Activated CD4-positive, CD25-positive, alpha-beta regulatory T cell treated with anti-CD3 and anti-CD28 coated beads, Interleukin-2, amount 50 U/mL, for 24 hours (primary cell): Measurements from ENCODE around the gene TMEM271.
"Not testable (repeated sequence)": the region's sequence is repeated elsewhere in the genome, so short reads cannot be mapped to it uniquely, and the experiment has no call there.

Experiments used
- ATAC-seq, 2 donors: fragments of 150-1000 bp; cut with Tn5 transposase; one replicate each; pipeline ENCODE4 v1.10.0; 2021; ENCODE audit warnings: mild to moderate bottlenecking in 1 of 2, moderate library complexity in 1 of 2

TMEM271 gene

DNA sequence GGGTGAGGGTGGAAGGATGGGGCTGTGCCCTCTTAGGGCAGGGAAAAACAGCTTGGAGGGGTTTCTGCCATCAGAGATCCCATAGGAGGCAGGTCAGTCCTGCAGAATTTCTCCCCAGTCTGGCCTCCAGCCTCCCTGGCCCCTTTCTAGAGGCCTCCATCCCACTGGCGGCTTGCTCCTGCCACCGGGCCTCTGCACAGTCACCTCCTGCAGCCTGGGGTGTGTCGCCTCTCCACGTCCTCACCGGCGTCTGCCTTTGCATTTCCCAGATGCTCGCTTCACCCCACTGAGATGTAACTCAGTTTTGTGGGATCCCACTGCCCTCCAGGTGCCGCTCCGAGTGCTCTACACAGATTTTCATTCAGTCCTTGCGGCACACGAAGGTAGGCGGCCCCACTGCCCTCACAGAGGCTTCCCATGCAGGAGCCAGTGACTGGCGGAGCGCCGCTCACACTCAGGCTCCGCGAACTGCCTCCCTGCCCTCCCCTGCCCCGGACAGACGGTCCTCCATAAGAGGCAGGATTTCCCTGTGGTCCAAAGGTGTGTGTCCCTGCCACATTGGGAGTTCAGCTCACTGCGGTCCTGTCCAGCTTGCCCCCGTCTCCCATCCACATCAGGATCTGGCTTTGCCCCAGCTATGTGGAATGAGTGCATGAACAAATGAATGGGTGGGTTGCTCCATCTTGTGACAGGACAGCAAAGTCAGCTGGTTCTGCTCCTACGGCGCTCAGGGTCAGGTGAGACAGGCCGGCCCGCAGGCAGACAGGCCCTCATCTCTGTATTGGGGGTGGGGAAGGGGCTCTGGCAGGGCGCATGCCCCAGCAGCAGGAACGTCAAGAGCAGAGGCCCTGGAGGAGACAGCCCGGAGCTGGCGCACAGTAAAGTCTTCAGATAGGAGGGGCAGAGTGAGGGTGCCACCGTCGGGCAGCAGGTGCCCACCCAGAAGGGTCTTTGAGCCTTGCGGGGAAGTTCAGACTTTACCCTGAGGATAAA lies 2.7 kb upstream of the TMEM271 start:
- no peak for ATAC-seq

DNA sequence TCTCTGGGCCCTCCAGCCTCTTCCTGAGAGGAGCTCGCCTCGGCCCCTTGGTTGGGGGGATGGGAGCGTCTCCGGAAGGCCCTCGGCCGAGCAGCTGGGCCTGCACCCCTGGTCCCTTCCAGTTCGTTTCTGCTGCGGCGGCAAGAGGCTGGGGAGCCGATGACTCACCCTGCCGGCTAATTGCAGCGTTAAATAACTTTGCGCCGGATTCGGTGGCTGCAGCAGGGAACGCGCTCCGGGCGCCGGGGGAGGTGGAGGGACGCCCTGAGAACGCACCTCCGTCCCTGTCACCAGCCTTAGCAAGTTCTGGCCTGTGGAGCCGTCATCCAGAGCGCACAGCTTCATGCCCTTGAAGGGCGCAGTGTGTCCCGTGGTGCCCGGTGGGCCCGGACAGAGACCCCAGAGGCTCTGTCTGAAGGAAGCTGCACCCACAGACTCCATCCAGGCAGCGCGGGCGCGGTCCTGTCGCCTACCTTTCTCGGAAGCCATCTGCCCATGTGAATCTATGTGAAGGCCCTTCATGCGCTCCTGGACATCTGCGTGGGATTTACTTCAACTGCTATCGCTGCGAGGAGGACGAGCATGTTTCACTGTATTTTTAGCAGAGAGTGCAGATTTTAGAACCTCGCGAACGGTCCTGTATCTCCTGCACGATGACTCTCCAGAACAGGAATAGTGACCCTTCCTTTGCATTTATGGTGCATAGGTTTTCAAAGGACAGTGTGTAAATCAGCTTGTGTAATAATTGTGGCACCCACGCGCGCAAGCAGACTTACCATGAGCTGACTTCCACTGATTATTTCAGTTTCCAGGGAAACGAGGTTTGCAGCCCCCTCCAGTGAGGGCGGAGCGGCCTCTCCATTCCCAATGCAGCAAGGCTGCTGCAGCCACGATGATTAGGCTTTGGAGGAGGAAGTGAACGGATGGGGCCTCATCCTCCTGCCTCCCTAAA lies 1.7 kb upstream of the TMEM271 start:
- ATAC-seq: no peak

DNA sequence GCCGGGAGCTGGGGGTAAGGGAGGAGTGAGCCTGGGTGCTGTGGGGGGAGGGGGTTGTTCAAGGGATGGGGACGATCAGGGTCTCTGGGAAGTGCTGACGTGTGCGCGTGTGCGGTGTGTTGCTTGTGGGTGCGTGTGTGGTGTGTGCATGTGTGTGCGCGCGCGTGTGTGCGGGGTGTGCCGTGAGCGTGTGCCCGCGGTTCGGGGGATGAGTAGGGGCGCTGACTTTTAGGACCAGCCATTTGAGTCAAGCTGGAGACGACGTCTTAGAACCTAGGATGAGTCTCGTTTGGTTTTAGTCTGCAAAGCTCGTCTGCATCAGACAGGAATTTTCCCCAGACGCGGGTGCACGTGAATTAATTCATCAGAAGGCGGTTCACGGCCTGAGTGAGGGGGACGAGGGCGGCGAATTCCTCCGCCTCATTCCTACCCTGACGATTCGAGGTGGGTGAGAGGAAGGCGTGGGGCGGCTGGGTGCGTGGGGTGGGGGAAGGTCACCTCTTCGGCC lies 950 bp upstream of the TMEM271 start:
- no peak for ATAC-seq

DNA sequence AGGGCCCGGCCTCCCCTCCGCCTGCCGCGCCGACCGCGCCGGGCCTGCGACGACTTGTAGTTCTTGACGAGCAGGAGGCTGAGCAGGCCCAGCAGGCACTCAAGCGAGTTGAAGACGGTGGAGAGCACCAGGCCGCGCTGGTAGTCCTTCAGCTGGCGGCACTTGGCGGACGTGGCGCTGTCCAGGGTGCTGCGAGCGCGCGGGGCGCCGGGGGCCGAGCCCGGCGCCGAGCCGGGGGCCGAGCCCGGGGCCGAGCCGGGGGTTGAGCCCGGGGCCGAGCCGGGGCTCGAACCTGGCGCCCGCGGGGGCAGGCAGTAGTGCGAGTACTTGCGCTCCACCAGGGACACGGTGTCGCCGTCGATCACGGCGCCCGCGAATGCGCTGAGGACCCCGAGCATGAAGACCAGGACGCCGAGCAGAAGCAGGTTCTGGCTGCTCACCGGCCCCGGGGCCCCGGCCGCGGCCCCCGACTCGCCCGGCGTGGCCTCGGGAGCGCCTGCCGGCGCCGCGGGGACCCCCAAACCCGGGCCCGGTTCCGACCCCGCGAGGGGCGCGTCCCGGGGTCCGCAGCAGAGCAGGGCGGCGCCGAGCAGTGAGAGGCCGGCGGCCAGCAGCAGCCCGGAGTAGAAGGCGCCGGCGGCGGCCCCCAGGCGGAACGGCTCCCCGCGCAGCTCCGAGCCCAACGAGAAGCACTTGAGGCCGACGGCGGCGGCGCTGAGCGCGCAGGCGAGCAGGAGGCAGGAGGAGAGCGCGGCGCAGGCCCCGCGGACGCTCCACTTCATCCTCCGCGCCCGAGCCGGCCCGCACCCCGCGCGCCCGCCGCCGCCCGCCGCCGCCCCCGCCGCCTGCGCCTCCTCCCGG lies 584 bp downstream of the TMEM271 start:
- no peak for ATAC-seq

DNA sequence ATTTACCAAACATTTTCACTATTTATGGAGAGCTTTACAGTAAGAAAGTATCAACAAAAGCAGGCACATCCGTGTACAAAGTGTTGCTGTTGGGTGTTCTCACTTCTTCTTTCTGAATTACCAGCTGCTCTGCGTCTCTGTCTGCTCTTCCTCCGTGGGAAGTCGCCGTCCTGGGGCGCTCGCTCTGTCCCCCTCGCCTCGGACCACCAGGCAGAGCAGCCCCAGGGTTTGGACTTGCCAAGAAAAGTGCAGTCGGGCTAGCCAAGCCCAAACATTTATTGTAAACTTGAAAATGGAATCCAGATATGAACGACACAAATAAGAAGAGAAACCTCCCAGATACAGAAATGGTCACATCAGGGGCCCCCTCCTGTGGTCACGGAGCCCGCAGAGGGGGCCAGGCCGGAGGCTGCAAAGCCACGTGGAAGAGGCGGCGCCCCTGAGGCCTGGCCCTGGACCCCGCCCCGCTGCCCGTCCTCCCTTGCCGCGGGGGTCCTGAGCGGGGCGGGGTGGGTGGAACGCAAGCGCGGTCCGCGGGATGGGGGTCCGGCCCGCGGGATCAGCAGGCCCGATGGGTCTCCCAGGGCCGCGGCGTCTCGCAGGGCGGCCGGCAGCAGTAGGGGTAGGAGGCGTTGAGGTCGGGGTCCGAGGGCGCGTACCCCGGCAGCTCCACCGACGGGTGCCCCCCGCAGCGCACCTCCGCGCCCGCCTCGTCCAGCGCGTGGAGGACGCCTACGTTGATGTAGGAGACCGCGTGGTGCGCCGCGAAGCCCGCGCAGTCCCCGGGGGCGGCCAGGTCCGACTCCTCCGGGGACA lies 1.5 kb downstream of the TMEM271 start:
- ATAC-seq: no peak

DNA sequence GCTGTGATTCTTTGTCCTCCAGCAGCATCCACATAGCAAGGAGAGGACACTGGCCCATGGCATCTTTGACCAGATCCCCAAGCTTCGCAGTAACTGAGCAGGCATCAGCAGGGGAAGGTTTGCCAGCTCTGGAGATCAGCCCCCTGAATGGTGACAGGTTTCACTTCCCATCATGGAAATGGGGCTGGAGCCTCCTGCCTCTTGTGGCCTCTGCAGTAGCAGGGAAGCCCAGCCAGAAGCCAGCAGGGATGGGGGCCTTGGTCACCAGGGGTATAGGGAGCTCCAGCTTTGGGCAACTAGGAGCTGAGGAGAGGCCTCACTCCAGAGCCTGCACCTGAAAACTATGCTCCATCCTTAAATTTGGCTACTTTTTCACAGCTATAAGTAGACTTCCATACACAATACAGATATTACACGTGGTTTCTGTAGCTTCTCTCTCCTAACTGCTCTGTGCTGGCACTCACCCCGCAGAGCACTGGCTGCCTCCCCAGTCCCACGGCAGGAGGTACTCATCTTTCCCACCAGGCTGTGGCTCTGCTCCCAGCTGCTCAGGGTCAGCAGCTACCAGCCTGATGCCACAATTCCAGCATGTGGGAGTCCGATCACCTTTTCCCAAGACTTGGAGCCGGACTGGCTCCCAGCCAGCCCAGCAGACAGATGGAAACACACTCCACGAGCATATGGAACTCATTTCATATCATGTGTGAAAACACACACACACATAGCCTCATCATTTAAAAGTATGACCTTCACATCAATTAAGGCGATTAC lies 2.8 kb downstream of the TMEM271 start:
- no peak for ATAC-seq

DNA sequence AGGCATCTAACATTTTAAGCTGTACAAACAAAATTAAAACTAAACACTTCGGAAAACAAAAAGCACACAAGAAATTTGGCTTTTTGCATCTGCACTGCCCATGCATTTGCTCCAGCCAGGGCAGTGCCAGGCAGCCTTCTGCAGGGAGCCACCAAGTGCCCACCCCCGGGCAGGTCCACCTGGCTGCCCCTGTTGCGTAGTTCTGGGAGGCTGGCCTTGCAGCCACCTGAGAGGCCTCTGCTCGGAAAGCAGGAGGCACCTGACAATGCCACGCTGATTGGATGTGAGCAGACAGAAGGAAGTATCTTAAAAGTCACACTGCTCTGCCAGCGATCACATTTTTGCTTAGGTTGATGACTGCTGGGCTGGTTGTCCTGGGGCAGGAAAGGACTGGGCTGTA lies 3.5 kb downstream of the TMEM271 start:
- ATAC-seq: no peak

DNA sequence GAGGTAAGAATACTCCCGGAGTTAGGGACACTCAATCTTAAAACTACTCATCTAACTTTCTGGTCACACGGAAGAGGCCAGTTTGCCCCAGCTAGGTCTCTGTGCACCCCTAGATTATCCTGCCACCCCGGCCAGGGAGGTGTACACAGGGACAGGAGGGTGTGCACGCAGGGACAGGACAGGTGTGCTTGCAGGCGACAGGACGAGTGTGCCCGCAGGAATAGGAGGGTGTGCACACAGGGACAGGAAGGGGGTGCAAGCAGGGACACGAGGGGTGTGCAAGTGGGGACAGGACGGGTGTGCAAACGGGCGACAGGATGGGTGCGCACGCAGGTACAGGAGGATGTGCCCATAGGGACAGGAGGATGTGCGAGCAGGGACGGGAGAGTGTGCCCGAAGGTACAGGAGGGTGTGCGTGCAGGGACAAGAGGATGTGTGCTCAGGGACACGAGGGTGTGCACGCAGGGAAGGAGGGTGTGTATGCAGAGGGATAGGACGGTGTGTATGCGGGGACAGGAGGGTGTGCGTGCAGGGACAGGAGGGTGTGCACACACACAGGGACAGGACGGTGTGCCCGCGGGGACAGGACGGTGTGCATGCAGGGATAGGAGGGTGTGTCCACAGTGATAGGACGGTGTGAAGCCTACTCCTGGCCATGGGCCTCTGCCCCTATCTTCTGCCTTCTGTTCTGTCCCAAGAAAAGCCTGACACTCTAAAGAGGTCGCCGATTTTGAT lies 4.1 kb downstream of the TMEM271 start:
- ATAC-seq: no peak

DNA sequence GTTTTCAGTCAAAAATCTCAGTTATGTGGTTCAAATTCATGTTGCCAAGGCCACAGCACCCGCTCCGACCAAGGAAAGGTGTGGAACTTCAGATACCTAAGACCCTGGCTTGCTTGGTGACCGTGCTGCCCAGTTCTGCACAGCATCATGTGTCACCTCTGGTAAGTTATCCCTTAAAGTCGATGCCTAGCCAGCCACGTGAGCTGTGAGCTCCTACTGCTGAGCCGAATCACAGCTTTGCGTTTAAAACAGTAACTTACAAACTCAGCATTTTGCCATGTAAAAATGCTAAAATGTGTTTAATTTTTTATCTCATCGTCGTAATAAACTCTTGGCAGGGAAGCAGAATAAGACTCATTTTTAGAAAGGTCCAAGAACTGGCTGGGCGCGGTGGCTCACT lies 5.3 kb downstream of the TMEM271 start:
- ATAC-seq: no peak

DNA sequence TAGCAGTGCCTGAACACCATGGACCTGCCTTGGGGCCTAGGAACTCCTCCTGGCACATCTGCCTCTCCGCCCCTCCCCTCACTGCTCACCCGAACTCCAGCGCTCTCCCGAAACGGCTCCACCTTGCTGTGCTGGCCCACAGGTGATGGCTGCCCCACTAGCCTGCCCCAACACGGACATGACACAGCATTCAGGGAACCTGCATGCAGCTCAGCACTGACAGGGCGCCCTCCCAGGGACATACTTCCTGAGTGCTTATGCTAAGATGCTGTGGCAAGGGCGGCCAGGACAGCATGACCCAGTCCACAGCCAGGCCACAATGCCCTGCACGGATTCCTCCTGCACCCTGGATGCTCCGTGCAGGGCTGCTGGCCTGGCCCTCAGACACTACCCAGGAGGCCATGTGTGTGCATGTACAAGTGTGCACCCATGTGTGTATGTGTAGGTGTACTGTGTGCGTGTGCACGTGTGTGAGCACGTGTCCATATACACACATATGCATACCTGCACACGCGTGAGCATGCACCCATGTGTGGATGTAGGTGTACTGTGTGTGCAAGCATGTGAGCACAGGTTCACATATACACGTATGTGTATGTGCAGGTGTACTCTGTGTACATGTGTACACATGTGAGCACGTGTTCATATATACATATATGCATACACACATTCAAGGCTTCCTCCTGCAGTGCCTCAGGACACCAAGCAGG lies 6.0 kb downstream of the TMEM271 start:
- no peak for ATAC-seq

DNA sequence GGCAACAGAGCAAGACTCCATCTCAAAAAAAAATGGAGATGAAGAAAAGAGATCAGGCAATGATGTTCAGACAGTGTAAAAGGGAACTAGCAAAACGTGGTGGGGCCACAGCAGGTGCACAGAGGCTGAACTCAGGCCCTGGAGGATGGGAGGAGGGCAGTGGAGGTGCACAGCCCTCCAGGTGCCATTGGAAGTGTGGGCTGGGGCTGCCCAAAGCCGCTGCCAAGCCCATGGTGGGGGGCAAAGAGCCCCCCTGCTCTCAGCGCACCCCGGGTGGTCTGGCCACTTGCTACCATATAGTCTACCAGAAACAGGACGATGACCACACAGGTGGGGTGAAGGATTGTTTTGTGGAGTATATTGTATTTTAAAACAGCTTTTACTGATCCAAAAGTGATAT lies 7.1 kb downstream of the TMEM271 start:
- no peak for ATAC-seq

DNA sequence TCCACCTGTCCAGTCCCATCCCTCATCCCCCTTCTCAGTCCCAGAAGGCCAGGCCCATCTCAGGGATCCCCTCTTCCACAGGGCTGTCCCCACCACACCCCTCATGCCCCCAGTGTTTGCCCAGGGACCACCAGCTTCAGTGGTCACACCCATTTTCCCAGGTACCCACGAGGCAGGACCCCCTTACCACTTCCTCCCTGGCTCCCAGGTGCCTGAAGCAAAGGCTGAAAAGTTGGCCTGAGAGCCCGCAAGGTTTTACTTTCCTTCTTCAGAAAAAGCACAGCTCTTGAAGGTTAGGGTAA lies 7.8 kb downstream of the TMEM271 start:
- no peak for ATAC-seq

DNA sequence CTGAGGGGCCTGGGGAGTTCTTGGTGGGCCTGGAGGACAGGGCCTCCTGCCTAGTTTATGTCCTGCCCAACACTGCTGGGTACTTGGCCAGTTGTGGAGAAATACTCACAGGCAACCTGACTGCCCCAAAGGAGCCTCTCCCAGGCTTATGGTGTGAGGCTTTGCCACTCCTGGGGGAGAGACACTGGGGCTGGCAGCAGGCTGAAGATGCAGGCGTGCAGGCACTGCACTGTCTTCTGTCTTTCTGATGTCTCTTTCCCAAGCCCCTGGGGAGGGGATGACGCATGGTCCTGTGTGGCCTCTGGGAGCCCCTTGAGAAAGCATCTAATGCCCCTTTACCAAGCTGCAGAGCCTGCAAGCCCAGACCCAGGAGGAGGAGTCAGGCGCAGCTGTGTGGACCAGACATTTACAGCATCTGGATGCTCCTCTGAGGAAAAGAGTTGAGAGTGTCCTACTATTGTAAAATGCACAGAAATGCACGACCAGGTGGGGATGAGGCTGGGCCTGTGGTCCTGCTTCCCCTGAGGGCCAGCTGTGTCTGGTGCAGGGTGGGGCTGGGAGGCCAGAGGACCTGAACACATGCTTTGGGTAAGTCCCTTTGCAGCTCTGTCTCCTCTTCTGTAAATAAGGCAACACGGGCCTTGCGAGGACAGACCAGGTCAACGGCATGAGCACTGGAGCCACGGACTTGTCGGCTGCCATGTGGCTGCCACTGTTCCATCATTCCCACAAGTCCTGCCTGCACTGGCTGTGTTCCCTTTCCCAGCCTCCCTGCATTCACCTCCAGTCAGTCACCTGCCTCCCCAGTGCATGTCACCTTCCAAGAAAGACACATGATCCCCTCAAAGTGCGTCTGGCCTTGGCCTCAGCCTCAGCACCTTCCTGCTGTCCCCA lies 8.4 kb downstream of the TMEM271 start:
- ATAC-seq: no peak

DNA sequence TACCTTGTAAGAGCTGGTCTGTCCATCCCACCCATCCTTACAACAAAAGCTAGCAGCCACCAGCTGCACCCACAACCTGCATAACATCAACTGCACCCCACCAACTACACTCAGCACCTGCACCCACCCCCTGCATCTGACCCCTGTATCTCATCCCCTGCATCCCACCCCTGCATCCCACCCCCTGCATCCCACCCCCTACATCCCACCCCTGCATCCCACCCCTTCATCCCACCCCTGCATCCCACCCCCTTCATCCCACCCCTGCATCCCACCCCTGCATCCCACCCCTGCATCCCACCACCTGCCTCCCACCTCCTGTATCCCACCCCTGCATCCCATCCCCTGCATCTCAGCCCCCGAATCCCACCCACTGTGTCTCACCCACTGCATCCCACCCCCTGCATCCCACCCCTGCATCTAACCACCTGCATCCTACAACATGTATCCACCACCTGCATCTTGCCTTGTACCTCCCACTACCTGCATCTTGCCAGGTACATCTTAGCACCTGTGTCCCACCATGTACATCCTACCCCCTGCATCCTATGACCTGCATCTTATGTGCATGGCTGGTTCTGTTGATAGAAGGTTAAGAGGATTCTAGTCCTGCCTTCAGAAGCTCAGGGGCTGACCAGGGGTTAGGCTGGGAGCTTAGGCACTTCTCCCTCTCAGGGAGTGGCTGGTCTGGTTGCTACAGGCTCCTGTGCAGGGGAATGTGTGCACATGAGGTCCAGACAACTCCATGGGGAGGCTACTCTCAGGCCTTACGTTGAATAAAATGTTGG lies 9.4 kb downstream of the TMEM271 start:
- ATAC-seq: no peak

DNA sequence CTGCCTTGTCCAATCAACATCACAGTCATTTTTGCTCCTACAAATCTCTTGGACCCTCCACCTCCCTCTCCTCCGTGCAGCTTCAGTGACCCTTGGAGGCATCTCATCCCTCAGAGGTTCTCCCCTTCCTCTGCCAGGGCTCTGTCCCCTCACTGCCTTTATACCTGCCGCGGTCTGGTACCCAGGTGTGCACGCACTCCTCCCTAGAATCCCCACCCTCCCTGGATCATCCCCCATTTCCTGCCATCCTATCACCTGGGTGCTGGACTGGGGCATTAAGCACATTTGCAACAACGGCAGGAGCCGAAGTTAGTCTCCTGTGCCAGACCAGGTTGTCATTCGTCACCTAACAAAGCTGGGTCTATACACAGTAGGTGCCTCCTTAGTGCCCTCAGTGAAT lies 10.1 kb downstream of the TMEM271 start:
- no peak for ATAC-seq

DNA sequence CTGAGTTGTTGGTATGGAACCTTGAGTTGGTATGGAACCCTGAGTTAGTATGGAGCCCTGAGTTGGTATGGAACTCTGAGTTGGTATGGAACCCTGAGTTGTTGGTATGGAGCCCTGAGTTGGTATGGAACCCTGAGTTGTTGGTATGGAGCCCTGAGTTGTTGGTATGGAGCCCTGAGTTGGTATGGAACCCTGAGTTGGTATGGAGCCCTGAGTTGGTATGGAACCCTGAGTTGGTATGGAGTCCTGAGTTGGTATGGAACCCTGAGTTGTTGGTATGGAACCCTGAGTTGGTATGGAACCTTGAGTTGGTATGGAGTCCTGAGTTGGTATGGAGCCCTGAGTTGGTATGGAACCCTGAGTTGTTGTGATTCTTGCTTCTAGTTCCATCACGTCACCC lies 10.5 kb downstream of the TMEM271 start:
- ATAC-seq: not testable (repeated sequence)

DNA sequence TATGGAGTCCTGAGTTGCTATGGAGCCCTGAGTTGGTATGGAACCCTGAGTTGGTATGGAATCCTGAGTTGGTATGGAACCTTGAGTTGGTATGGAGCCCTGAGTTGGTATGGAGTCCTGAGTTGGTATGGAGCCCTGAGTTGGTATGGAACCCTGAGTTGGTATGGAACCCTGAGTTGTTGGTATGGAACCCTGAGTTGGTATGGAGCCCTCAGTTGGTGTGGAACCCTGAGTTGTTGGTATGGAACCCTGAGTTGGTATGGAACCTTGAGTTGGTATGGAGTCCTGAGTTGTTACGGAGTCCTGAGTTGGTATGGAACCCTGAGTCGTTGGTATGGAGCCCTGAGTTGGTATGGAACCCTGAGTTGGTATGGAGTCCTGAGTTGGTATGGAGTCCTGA lies 13.6 kb downstream of the TMEM271 start:
- not testable (repeated sequence) for ATAC-seq
